Uterus (tissue), 4 donors: ENCODE measurements around the gene XYLT2. TPM values are rescaled to one million over a fixed set of nuclear protein-coding genes. Genes with fewer than 3 reads are reported as not detected.

ENCODE experiments used
- DNase-seq, 2 donors: peaks; one replicate each; pipeline ENCODE4 v3.0.0-alpha.2; 2019 to 2020
- H3K27ac ChIP-seq, 2 donors: fragments of 200-600 bp; sonication (generic); 1 replicate in 1 of 2; 2 replicates in 1 of 2; pipeline ENCODE4 v1.5.1; 2016 to 2018
- H3K27me3 ChIP-seq, 2 donors: fragments of 200-600 bp; sonication (generic); one replicate each; pipeline ENCODE4 v1.5.1; 2018 to 2019; ENCODE audit warnings: control low read depth in 1 of 2
- H3K36me3 ChIP-seq, 2 donors: fragments of 200-600 bp; sonication (generic); one replicate each; pipeline ENCODE4 v1.5.1; 2019; ENCODE audit warnings: control low read depth in 1 of 2
- H3K4me1 ChIP-seq, 2 donors: fragments of 200-600 bp; sonication (generic); one replicate each; pipeline ENCODE4 v1.5.1; 2018 to 2019; ENCODE audit warnings: control low read depth in 1 of 2
- H3K4me3 ChIP-seq, 2 donors: fragments of 200-600 bp; sonication (generic); 1 replicate in 1 of 2; 2 replicates in 1 of 2; pipeline ENCODE4 v1.5.1; 2018 to 2019; ENCODE audit warnings: mild to moderate bottlenecking in 1 of 2
- H3K9me3 ChIP-seq, 2 donors: fragments of 200-600 bp; sonication (generic); one replicate each; pipeline ENCODE4 v1.5.1; 2019; ENCODE audit warnings: control low read depth in 1 of 2
- POLR2A ChIP-seq, 2 donors: fragments of 450-650 bp; IDR thresholded peaks; one replicate each; pipeline ENCODE4 v1.6.1; 2016; ENCODE audit warnings: antibody characterized with exemption in 2 of 2, mild to moderate bottlenecking in 1 of 2, moderate library complexity in 1 of 2
- intact Hi-C: fragments of 100-400 bp; cut with DNase I; formaldehyde crosslinking; loops from one replicate; pipeline ENCODE4 v1.15.1; 2023; ENCODE audit warnings: low total_unique reads
- total RNA-seq, 4 donors: library from RNA; depleted of rRNA in 3 of 4; stranded (reverse); fragments of >200 nt in 3 of 4; gene quantifications; one replicate each; pipeline versions ENCODE4 v1.1.0 to v1.2.4, GENCODE V29; 2014 to 2023
- TF ChIP-seq, protein P1 (sequence below), 4 experiments: fragments of 200-600 bp in 2 of 4; fragments of 450-650 bp in 2 of 4; sonication (generic) in 2 of 4; IDR thresholded peaks; one replicate each; pipeline ENCODE4 v1.5.1; 2016 to 2019; ENCODE audit warnings: antibody characterized with exemption in 4 of 4, mild to moderate bottlenecking in 2 of 4, moderate library complexity in 1 of 4
- donor health status: DM: yes; HTN: yes; CAD: no.

XYLT2 gene
- total RNA-seq, 4 donors from 2014 or later = 23.5 to 34.0 (median 28.5) TPM

DNA sequence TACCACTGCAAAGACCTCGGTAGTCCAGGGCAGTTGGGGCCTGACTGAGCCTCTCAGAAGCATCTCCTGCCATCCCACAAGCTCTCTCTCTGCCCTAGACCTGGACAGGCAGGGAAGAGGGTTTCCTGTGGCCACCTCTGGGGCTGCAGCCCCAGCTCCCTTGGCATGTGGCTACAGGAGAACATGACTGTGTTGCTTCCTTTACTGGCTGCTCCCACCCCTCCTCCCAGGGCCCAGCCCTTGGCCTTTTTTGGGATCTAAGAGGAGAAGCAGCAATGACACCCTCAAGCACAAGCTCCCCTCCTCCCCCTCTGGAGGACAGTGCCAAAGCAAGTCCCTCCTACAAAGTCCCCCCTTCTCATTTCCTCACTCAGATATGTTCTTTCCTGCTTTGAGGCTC, 21.5 kb downstream of the XYLT2 start:
- Histone ChIP-seq H3K27ac (no peak overlapping the region), H3K9me3 (no peaks in the 10 kb centered on the region), H3K36me3 (no peaks in the 10 kb centered on the region), H3K4me1 (peaks cover 0 to 13% of the 10 kb centered on the region in 2 donors), H3K4me3 (no peak overlapping the region), H3K27me3 (no peaks in the 10 kb centered on the region)
- TF ChIP-seq, protein P1, sequence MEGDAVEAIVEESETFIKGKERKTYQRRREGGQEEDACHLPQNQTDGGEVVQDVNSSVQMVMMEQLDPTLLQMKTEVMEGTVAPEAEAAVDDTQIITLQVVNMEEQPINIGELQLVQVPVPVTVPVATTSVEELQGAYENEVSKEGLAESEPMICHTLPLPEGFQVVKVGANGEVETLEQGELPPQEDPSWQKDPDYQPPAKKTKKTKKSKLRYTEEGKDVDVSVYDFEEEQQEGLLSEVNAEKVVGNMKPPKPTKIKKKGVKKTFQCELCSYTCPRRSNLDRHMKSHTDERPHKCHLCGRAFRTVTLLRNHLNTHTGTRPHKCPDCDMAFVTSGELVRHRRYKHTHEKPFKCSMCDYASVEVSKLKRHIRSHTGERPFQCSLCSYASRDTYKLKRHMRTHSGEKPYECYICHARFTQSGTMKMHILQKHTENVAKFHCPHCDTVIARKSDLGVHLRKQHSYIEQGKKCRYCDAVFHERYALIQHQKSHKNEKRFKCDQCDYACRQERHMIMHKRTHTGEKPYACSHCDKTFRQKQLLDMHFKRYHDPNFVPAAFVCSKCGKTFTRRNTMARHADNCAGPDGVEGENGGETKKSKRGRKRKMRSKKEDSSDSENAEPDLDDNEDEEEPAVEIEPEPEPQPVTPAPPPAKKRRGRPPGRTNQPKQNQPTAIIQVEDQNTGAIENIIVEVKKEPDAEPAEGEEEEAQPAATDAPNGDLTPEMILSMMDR (IDR thresholded peaks at IDR 0.05) = no peak
- no peak for TF ChIP-seq POLR2A (IDR thresholded peaks at IDR 0.05)
- no peak for DNase-seq
- intact Hi-C loops = no loop called here

DNA sequence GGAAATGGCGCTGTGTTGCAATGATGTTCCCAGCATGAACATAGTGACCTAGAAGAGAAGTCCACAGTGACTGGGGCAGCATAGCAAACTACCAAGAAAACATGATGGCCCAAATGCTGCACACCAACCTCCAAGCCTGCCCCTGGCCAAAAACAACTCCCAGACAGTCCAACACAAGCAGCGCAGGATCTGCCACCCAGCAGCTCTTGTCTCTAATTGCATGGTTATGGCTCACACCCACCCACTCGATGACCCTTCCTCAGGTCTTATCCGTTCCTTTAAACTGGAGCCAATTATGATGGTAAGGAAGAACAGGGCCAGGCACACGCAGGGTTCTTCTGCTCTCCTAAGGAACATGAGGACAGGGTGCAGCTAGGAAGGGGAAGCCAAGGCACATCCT, 24.1 kb downstream of the XYLT2 start:
- H3K27ac ChIP-seq = no peak overlapping the region
- H3K4me1 ChIP-seq = peaks cover 0 to 8% of the 10 kb centered on the region in 2 donors
- H3K9me3 ChIP-seq = no peaks in the 10 kb centered on the region
- no peak for TF ChIP-seq POLR2A (IDR thresholded peaks at IDR 0.05)
- TF ChIP-seq, protein P1 (IDR thresholded peaks at IDR 0.05) = no peak
- no peak overlapping the region for H3K4me3 ChIP-seq
- H3K36me3 ChIP-seq = no peaks in the 10 kb centered on the region
- no peaks in the 10 kb centered on the region for H3K27me3 ChIP-seq
- no peak for DNase-seq
- intact Hi-C loops = no loop called here

DNA sequence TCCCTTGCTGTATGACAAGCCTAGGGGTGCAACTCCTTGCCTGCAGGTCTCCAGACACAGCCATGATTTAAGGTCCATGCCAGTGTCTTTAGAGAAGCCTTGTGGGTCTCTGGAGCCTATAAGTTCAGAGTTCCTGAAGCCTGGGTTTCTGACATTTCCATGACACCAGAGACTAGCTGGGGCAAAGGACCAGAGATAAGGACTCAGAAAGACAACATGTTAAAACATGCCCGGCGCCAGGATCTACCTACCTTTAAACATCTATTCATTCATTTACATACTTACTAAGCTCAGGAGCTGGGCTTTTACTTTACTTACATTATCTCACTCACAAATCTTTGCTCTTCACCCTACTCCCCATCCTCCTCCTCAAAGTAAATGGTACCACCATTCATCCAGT, 25.6 kb downstream of the XYLT2 start:
- H3K27me3 ChIP-seq = no peaks in the 10 kb centered on the region
- peaks cover 0 to 8% of the 10 kb centered on the region in 2 donors for H3K4me1 ChIP-seq
- H3K4me3 ChIP-seq = no peak overlapping the region
- H3K36me3 ChIP-seq = no peaks in the 10 kb centered on the region
- no peak for TF ChIP-seq POLR2A (IDR thresholded peaks at IDR 0.05)
- TF ChIP-seq, protein P1 (IDR thresholded peaks at IDR 0.05) = no peak
- no peaks in the 10 kb centered on the region for H3K9me3 ChIP-seq
- no peak for DNase-seq
- H3K27ac ChIP-seq = no peak overlapping the region
- intact Hi-C loops = no loop called here

DNA sequence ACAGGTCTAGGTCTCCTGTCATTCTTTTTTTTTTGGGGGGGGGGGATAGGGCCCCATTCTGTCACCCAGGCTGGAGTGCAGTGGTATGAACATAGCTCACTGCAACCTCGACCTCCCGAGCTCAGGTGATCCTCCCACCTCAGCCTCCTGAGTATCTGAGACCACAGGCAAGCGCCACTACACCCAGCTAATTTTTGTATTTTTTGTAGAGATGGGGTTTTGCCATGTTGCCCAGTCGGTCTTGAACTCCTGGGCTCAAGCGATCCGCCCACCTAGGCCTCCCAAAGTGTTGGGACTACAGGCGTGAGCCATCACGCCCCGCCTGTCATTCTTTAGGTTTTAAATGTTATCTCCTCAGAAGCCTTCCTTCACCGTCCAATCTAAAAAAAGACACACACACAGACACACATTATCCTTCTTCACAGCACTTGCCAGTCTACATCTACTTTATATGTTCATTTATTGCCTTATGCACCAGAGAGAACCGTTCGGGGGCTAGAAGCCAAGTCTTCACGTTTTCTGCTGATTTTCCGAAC, 26.4 kb downstream of the XYLT2 start:
- Histone ChIP-seq H3K9me3 (no peaks in the 10 kb centered on the region), H3K4me3 (peak overlapping the region; percentile 65 to 98), H3K27me3 (no peaks in the 10 kb centered on the region), H3K36me3 (no peaks in the 10 kb centered on the region), H3K27ac (peak overlapping the region; percentile 90 to 96), H3K4me1 (peaks cover 0 to 8% of the 10 kb centered on the region in 2 donors)
- DNase-seq = no peak
- TF ChIP-seq, protein P1 (IDR thresholded peaks at IDR 0.05) = no peak
- no peak for TF ChIP-seq POLR2A (IDR thresholded peaks at IDR 0.05)
- intact Hi-C loops = no loop called here

DNA sequence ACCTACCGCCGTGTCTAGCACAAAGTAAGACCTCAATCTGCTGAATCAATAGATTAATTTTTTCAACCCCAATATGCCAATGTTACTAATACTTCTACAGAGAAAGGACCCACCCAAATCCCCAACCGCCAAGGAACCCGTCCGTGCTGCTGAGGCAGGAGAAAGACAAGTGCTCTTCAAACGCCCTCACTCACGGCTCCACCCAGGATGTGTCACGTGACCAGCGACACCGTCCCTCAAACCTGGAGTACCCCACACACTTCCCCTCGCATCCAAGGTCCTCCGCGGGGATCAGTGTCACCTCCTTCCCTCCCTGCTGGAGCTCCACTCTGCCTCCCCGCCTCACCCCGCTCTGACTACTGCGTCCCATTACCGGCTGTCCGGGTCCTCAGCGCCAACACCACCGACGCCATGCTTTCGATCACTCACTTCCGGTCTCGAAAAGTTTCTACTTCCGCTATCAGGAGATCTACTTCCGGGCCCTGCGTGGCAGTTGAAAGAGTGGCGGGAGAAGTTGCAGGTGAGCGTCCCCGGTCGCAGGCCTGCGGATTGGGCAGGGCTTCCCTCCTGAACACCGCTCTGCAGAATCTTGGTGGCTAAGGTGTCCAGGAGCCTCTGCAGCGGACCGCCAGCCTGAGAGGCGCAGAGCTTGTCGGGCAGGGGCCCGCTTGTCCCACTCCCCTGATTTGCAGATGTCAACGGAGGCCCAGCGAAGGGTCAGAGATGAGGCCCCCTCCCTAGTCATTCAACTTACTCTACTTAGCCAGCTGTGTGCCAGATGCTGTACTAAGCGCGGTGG, 27.0 kb downstream of the XYLT2 start, which contains the start of the genes EME1 and MRPL27:
Gene EME1, plus strand, starts transcription at position 472 of the 799 bp plus-strand sequence. CDS start 1,980 bp downstream, outside the sequence.
Gene MRPL27, minus strand, starts transcription at position 427 of the 799 bp plus-strand sequence. Its CDS starts 14 bp downstream, at position 413.
- DNase-seq = peak; percentile 78 to 79
- Histone ChIP-seq H3K9me3 (no peaks in the 10 kb centered on the region), H3K4me1 (peaks cover 0 to 8% of the 10 kb centered on the region in 2 donors), H3K36me3 (no peaks in the 10 kb centered on the region), H3K4me3 (peak within 1 kb of the TSS; percentile 65 to 98), H3K27me3 (no peaks in the 10 kb centered on the region), H3K27ac (peak within 1 kb of the TSS; percentile 90 to 96)
- intact Hi-C loops = no loop called here
- peak in 1 of 2 donors; percentile 66 for TF ChIP-seq POLR2A (IDR thresholded peaks at IDR 0.05)
- TF ChIP-seq, protein P1 (IDR thresholded peaks at IDR 0.05) = peak in 2 of 4 experiments; percentile 14 to 26
